Measurements from ENCODE around the gene RCOR3.
"Not testable (repeated sequence)": the region's sequence is repeated elsewhere in the genome, so short reads cannot be mapped to it uniquely, and the experiment has no call there.

The RCOR3 gene

GRCh38 chr1:211335522-211336157, 76.5 kb downstream of the RCOR3 start:
- DNase-seq (ENCODE audit: low read depth, low spot score): peak; percentile 47
- peak overlapping the region; percentile 16 for H3K4me3 ChIP-seq (ENCODE audit: low read length)

GRCh38 chr1:211336161-211336560, 77.0 kb downstream of the RCOR3 start:
- no peak for DNase-seq (ENCODE audit: low read depth, low spot score)
- H3K4me3 ChIP-seq (ENCODE audit: low read length): no peak overlapping the region; the same call in 1 of the 2 replicates

- no peak overlapping the region for H3K4me3 ChIP-seq (ENCODE audit: low read length)
- DNase-seq (ENCODE audit: low read depth, low spot score): no peak
These were observed 77.6 kb downstream of the RCOR3 start for GRCh38 chr1:211336775-211337174.

- no peak overlapping the region for H3K4me3 ChIP-seq (ENCODE audit: low read length)
- DNase-seq (ENCODE audit: low read depth, low spot score): no peak
These were observed 78.5 kb downstream of the RCOR3 start for GRCh38 chr1:211337430-211338223.

GRCh38 chr1:211338224-211338620, 79.1 kb downstream of the RCOR3 start:
- DNase-seq (ENCODE audit: low read depth, low spot score): no peak

GRCh38 chr1:211339631-211340041, 80.5 kb downstream of the RCOR3 start:
- H3K4me3 ChIP-seq (ENCODE audit: low read length): no peak overlapping the region
- DNase-seq (ENCODE audit: low read depth, low spot score): no peak

More at GRCh38 chr1:211338224-211338620, 79.1 kb downstream of the RCOR3 start:
- no peak overlapping the region for H3K4me3 ChIP-seq (ENCODE audit: low read length)

GRCh38 chr1:211340622-211341507, 81.7 kb downstream of the RCOR3 start:
- no peak overlapping the region for H3K4me3 ChIP-seq (ENCODE audit: low read length)
- DNase-seq (ENCODE audit: low read depth, low spot score): no peak

GRCh38 chr1:211341999-211342398, 82.8 kb downstream of the RCOR3 start:
- no peak overlapping the region for H3K4me3 ChIP-seq (ENCODE audit: low read length)
- DNase-seq (ENCODE audit: low read depth, low spot score): no peak

- H3K4me3 ChIP-seq (ENCODE audit: low read length): no peak overlapping the region
- no peak for DNase-seq (ENCODE audit: low read depth, low spot score)
These were observed 84.4 kb downstream of the RCOR3 start for GRCh38 chr1:211343607-211344006.

GRCh38 chr1:211344152-211344618, 85.0 kb downstream of the RCOR3 start:
- DNase-seq (ENCODE audit: low read depth, low spot score): no peak
- H3K4me3 ChIP-seq (ENCODE audit: low read length): no peak overlapping the region

- H3K4me3 ChIP-seq (ENCODE audit: low read length): no peak overlapping the region
- DNase-seq (ENCODE audit: low read depth, low spot score): no peak
These were observed 86.6 kb downstream of the RCOR3 start for GRCh38 chr1:211345719-211346118.

- H3K4me3 ChIP-seq (ENCODE audit: low read length): no peak overlapping the region
- DNase-seq (ENCODE audit: low read depth, low spot score): no peak
These were observed 88.1 kb downstream of the RCOR3 start for GRCh38 chr1:211347077-211347844.

- DNase-seq (ENCODE audit: low read depth, low spot score): no peak
- no peak overlapping the region for H3K4me3 ChIP-seq (ENCODE audit: low read length)
These were observed 89.4 kb downstream of the RCOR3 start for GRCh38 chr1:211348547-211348946.

GRCh38 chr1:211349741-211350140, 90.6 kb downstream of the RCOR3 start:
- no peak for DNase-seq (ENCODE audit: low read depth, low spot score)
- no peak overlapping the region for H3K4me3 ChIP-seq (ENCODE audit: low read length)

GRCh38 chr1:211352055-211352454, 92.9 kb downstream of the RCOR3 start:
- H3K4me3 ChIP-seq (ENCODE audit: low read length); DNase-seq (ENCODE audit: low read depth, low spot score): not testable (repeated sequence)

- no peak for DNase-seq (ENCODE audit: low read depth, low spot score)
- H3K4me3 ChIP-seq (ENCODE audit: low read length): peak overlapping the region; percentile 39
These were observed 93.3 kb downstream of the RCOR3 start for GRCh38 chr1:211352465-211352864.

- peak; percentile 86 for DNase-seq (ENCODE audit: low read depth, low spot score)
- H3K4me3 ChIP-seq (ENCODE audit: low read length): peak overlapping the region; percentile 39
These were observed 93.9 kb downstream of the RCOR3 start for GRCh38 chr1:211352985-211353515.

- peak; percentile 52 for DNase-seq (ENCODE audit: low read depth, low spot score)
- no peak overlapping the region for H3K4me3 ChIP-seq (ENCODE audit: low read length)
These were observed 94.5 kb downstream of the RCOR3 start for GRCh38 chr1:211353562-211354212.

Data from Jurkat, Clone E6-1 (cell line).